Choroid plexus epithelial cell (primary cell): ENCODE data around the gene C18orf63.

Experiments
- DNase-seq: peaks from one replicate; pipeline ENCODE4 v3.0.0-alpha.2; 2010; ENCODE audit warnings: low read depth
- H3K4me3 ChIP-seq: 2 replicates; pipeline ENCODE4 v1.5.1; 2011; ENCODE audit warnings: low read depth, mild to moderate bottlenecking, control low read depth, low read length, moderate library complexity
- TF ChIP-seq, protein P1 (sequence below): conservative IDR thresholded peaks from 2 replicates; pipeline ENCODE4 v1.5.1; 2011; ENCODE audit warnings: low read depth, mild to moderate bottlenecking, control low read depth, inconsistent platforms, low read length, moderate library complexity

C18orf63 gene

DNA sequence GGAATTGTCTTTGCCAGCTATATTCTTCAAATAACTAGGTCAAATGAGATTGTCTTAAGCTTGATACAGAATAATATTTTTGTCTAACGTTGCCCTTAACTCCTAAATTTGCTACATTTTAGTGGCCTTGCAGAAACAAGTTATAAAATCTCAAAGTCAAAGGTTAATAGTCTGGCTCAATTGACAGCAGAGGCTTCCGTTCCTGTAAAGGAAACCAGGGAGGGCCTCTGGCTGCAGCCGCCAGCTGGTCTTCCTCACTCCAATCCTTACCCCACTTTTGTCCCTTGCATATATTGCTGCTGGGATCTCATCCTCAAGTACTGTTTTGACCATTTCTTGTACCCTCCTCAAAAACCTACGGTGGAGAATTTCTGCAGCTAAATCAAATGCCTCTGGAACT is 40.9 kb upstream of the C18orf63 start:
- DNase-seq, result no peak
- TF ChIP-seq, protein P1, sequence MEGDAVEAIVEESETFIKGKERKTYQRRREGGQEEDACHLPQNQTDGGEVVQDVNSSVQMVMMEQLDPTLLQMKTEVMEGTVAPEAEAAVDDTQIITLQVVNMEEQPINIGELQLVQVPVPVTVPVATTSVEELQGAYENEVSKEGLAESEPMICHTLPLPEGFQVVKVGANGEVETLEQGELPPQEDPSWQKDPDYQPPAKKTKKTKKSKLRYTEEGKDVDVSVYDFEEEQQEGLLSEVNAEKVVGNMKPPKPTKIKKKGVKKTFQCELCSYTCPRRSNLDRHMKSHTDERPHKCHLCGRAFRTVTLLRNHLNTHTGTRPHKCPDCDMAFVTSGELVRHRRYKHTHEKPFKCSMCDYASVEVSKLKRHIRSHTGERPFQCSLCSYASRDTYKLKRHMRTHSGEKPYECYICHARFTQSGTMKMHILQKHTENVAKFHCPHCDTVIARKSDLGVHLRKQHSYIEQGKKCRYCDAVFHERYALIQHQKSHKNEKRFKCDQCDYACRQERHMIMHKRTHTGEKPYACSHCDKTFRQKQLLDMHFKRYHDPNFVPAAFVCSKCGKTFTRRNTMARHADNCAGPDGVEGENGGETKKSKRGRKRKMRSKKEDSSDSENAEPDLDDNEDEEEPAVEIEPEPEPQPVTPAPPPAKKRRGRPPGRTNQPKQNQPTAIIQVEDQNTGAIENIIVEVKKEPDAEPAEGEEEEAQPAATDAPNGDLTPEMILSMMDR, result no peak
- no peak overlapping the region for H3K4me3 ChIP-seq

- DNase-seq, result no peak
- TF ChIP-seq, protein P1, result no peak
- no peak overlapping the region for H3K4me3 ChIP-seq
Observed at GRCh38 chr18:74275736-74276135, 39.9 kb upstream of the C18orf63 start.

- TF ChIP-seq, protein P1, result no peak
- DNase-seq, result no peak
- H3K4me3 ChIP-seq, result no peak overlapping the region
Observed at GRCh38 chr18:74276609-74277008, 39.0 kb upstream of the C18orf63 start.

DNA sequence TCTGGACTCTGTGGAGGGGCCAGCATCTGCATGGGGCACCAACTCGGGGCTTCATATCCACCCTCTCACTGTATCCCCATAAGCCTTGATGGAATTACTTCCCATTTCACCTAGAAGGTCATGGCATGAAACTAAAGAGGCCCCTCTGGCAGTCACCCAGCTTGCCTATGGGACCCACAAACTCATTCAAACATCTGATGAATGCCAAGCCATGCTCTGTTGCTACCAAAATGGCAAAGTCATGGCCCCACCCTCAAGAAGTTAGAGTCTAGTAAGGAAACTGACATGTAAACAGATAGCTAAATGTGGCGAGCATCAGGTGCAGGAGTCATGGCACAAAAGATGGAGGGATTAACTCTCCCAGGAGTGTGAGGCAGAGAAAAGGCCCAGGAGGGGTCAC is 38.3 kb upstream of the C18orf63 start:
- DNase-seq, result no peak
- TF ChIP-seq, protein P1, result no peak
- H3K4me3 ChIP-seq, result no peak overlapping the region

DNA sequence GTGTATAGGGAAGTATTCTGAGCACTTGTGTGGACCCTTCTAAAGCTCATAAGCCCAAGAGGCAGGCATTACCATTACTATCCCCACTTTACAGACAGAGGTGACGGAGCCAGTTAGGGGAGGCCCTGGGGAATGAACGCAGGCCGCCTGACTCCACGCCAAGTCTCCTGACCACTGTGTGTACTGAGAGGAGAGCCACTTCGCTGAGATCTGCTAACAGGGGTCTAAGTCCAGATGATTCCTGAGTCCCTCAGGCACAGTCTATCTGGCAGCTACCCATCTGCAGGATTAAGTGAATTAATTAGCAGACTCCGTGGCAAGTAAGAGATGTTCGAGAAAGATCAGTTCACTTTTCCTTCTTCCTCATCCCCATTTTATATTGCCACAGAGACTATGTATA is 37.6 kb upstream of the C18orf63 start:
- TF ChIP-seq, protein P1, result no peak
- no peak for DNase-seq
- no peak overlapping the region for H3K4me3 ChIP-seq

DNA sequence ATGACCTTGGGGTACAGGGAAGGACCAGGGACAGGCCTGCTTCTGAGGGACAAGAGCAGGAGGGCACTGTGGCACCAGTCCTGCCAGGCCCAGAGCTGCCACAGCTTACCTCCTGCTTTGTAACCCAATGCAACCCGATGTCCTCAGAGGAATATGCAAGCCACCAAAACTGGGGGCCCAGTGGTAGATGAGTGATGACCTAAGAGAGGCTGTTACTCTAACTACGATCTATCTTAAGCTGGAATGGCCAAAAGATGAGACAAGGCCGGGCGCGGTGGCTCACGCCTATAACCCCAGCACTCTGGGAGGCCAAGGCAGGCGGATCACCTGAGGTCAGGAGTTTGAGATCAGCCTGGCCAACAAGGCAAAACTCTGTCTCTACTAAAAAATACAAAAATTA is 36.7 kb upstream of the C18orf63 start:
- TF ChIP-seq, protein P1, result no peak
- no peak overlapping the region for H3K4me3 ChIP-seq
- DNase-seq, result no peak

- TF ChIP-seq, protein P1, result no peak
- no peak overlapping the region for H3K4me3 ChIP-seq
Observed at GRCh38 chr18:74281011-74281979, 34.3 kb upstream of the C18orf63 start.

More at GRCh38 chr18:74281011-74281979, 34.3 kb upstream of the C18orf63 start:
- no peak for DNase-seq
